Stimulated activated memory B cell treated with anti-CD40 and anti-IgM and Interleukin-4, amounts not matched to agents 10 μg/mL and 1 μg/mL and 100 μg/mL, for 72 hours (primary cell): Measurements from ENCODE around the gene SLC22A25.
"Not testable (repeated sequence)": the region's sequence is repeated elsewhere in the genome, so short reads cannot be mapped to it uniquely, and the experiment has no call there.

Experiments used
- ATAC-seq: fragments of 150-1000 bp; cut with Tn5 transposase; 2 replicates; pipeline ENCODE4 v1.10.0; 2021
- H3K27ac Mint-ChIP-seq: one replicate; pipeline ENCODE4 v1.8.0; 2022; ENCODE audit warnings: mild to moderate bottlenecking, mixed read lengths
- H3K27me3 Mint-ChIP-seq: one replicate; pipeline ENCODE4 v1.8.0; 2022; ENCODE audit warnings: mixed read lengths
- H3K36me3 Mint-ChIP-seq: one replicate; pipeline ENCODE4 v1.8.0; 2022; ENCODE audit warnings: mixed read lengths
- H3K4me1 Mint-ChIP-seq: one replicate; pipeline ENCODE4 v1.8.0; 2022; ENCODE audit warnings: mixed read lengths
- H3K4me3 Mint-ChIP-seq: one replicate; pipeline ENCODE4 v1.8.0; 2022; ENCODE audit warnings: mild to moderate bottlenecking, moderate library complexity, mixed read lengths
- H3K9me3 Mint-ChIP-seq: one replicate; pipeline ENCODE4 v1.8.0; 2022; ENCODE audit warnings: mixed read lengths

SLC22A25 gene

DNA sequence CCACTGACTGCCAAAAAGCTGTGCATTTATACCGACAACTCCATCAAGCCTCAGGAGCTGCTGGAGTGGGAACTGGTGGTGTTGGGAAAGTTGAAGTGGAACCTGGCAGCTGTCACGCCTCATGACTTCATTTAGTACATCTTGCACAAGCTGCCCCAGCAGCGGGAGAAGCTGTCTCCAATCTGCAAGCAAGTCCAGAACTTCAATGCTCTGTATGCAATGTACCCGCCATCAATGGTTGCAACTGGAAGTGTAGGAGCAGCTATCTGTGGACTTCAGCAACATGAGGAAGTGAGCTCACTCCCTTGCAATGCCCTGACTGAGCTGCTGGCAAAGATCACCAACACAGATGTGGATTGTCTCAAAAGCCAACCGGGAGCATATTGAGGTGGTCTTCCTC, at the start of gene SLC22A25:
TSS of gene SLC22A25 (minus strand) at position 67 of the 400 bp plus-strand sequence. CDS start 13,947 bp downstream, outside the sequence.
- no peak for ATAC-seq
- H3K4me1 Mint-ChIP-seq: no peaks in the 10 kb centered on the region
- H3K36me3 Mint-ChIP-seq: no peaks in the 10 kb centered on the region
- no peak within 1 kb of the TSS for H3K27ac Mint-ChIP-seq
- H3K4me3 Mint-ChIP-seq: no peak within 1 kb of the TSS
- no peaks in the 10 kb centered on the region for H3K9me3 Mint-ChIP-seq
- H3K27me3 Mint-ChIP-seq: peaks cover 32% of the 10 kb centered on the region

- H3K9me3 Mint-ChIP-seq: peaks cover 14% of the 10 kb centered on the region
- H3K36me3 Mint-ChIP-seq: no peaks in the 10 kb centered on the region
- no peak for ATAC-seq
- no peaks in the 10 kb centered on the region for H3K4me1 Mint-ChIP-seq
- H3K27ac Mint-ChIP-seq: no peak overlapping the region
- H3K27me3 Mint-ChIP-seq: peaks cover 20% of the 10 kb centered on the region
- no peak overlapping the region for H3K4me3 Mint-ChIP-seq
Measured at GRCh38 chr11:63290285-63290684, 46.9 kb upstream of the SLC22A25 start.

GRCh38 chr11:63289658-63290057, 46.3 kb upstream of the SLC22A25 start:
- Mint-ChIP-seq H3K27me3 (peaks cover 26% of the 10 kb centered on the region), H3K36me3 (no peaks in the 10 kb centered on the region), H3K9me3 (peaks cover 11% of the 10 kb centered on the region), H3K4me3 (no peak overlapping the region), H3K27ac (no peak overlapping the region), H3K4me1 (no peaks in the 10 kb centered on the region)
- no peak for ATAC-seq

GRCh38 chr11:63282579-63282978, 39.2 kb upstream of the SLC22A25 start:
- H3K36me3 Mint-ChIP-seq: no peaks in the 10 kb centered on the region
- ATAC-seq: no peak
- H3K4me3 Mint-ChIP-seq: no peak overlapping the region
- H3K27me3 Mint-ChIP-seq: peaks cover 67% of the 10 kb centered on the region
- H3K27ac Mint-ChIP-seq: no peak overlapping the region
- no peaks in the 10 kb centered on the region for H3K4me1 Mint-ChIP-seq
- H3K9me3 Mint-ChIP-seq: peaks cover 3% of the 10 kb centered on the region

DNA sequence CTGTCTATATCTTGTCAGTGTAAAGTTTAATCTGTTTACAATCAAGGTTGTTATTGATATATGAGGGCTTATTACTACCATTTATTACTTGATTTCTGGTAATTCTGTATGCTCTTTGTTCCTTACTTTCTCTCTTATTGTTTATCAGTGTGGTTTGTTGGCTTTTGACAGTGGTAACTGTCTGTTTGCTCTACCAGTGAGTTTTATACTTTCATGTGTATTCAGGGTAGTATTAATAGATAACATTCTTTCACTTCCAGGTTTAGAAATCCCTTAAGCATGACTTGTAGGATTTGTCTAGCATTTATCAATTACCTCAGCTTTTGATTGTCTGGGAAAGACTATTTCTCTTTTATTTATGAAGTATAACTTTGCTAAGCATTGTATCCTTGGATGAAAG, 37.5 kb upstream of the SLC22A25 start:
- no peaks in the 10 kb centered on the region for H3K4me1 Mint-ChIP-seq
- no peak for ATAC-seq
- peaks cover 55% of the 10 kb centered on the region for H3K27me3 Mint-ChIP-seq
- H3K4me3 Mint-ChIP-seq: no peak overlapping the region
- no peaks in the 10 kb centered on the region for H3K9me3 Mint-ChIP-seq
- H3K36me3 Mint-ChIP-seq: no peaks in the 10 kb centered on the region
- H3K27ac Mint-ChIP-seq: no peak overlapping the region

DNA sequence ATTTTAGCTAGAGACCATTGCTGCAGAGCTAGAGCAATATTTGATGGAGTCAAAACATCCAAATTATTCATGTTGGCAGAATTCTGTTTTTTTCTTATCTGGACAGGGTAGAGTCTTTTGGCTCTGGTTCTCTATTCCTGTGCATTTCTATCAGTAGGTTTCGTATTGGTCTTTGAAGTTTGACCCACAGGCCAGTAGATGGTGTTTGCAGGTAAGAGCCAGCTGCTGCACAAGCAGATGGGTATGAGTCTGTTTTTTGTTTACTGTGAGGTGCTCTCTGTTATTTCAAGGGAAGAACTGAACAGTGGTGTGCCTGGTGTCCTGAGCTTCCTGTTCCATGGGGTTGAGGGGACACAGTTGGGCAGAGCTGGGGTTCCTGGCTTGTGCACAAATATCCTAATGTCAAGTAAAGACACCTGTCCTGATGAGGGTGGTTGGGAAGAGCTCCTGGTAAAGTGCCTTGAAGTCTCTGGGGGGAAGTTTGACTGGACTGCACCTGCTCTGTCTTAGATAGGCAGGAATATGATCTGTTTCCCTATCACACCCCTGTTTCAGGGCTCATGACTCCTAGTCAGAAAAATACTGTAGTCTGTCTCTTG, 34.0 kb upstream of the SLC22A25 start:
- peaks cover 26% of the 10 kb centered on the region for H3K27me3 Mint-ChIP-seq
- H3K36me3 Mint-ChIP-seq: no peaks in the 10 kb centered on the region
- H3K27ac Mint-ChIP-seq: no peak overlapping the region
- no peaks in the 10 kb centered on the region for H3K4me1 Mint-ChIP-seq
- no peak overlapping the region for H3K4me3 Mint-ChIP-seq
- ATAC-seq: no peak
- no peaks in the 10 kb centered on the region for H3K9me3 Mint-ChIP-seq

- Mint-ChIP-seq H3K27ac (no peak overlapping the region), H3K27me3 (peaks cover 24% of the 10 kb centered on the region), H3K4me3 (no peak overlapping the region), H3K4me1 (no peaks in the 10 kb centered on the region), H3K9me3 (no peaks in the 10 kb centered on the region), H3K36me3 (no peaks in the 10 kb centered on the region)
- ATAC-seq: no peak
Measured at GRCh38 chr11:63274776-63275175, 31.4 kb upstream of the SLC22A25 start.

- Mint-ChIP-seq H3K4me3 (no peak overlapping the region), H3K27me3 (peaks cover 19% of the 10 kb centered on the region), H3K4me1 (no peaks in the 10 kb centered on the region), H3K9me3 (no peaks in the 10 kb centered on the region), H3K27ac (no peak overlapping the region), H3K36me3 (no peaks in the 10 kb centered on the region)
- ATAC-seq: no peak
Measured at GRCh38 chr11:63273685-63274084, 30.3 kb upstream of the SLC22A25 start.

DNA sequence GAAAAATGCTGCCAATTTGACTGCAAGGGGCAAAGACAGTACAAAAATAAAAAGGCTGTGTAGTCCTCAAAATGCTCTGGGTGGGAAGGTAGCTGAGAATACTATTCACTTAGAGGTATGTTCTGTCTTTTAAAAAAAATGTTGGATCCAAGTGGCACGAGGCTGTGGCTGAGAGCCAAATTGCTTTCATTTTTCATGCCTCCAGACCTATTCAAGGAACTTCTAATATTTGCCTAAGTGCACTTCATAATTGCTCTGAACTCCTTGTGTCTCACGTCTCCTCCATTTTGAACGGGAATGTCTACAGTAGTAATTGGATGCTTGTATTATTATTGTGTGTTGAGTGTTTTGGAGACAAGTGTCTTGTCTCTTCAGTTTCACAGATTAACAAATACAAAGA, 19.1 kb upstream of the SLC22A25 start:
- no peak overlapping the region for H3K4me3 Mint-ChIP-seq
- H3K27me3 Mint-ChIP-seq: peaks cover 55% of the 10 kb centered on the region
- no peaks in the 10 kb centered on the region for H3K4me1 Mint-ChIP-seq
- H3K36me3 Mint-ChIP-seq: no peaks in the 10 kb centered on the region
- no peak overlapping the region for H3K27ac Mint-ChIP-seq
- H3K9me3 Mint-ChIP-seq: no peaks in the 10 kb centered on the region
- no peak for ATAC-seq

GRCh38 chr11:63251312-63251711, 7.9 kb upstream of the SLC22A25 start:
- H3K27me3 Mint-ChIP-seq: peaks cover 13% of the 10 kb centered on the region
- no peaks in the 10 kb centered on the region for H3K36me3 Mint-ChIP-seq
- ATAC-seq: no peak
- H3K27ac Mint-ChIP-seq: no peak overlapping the region
- H3K9me3 Mint-ChIP-seq: no peaks in the 10 kb centered on the region
- no peak overlapping the region for H3K4me3 Mint-ChIP-seq
- H3K4me1 Mint-ChIP-seq: no peaks in the 10 kb centered on the region

DNA sequence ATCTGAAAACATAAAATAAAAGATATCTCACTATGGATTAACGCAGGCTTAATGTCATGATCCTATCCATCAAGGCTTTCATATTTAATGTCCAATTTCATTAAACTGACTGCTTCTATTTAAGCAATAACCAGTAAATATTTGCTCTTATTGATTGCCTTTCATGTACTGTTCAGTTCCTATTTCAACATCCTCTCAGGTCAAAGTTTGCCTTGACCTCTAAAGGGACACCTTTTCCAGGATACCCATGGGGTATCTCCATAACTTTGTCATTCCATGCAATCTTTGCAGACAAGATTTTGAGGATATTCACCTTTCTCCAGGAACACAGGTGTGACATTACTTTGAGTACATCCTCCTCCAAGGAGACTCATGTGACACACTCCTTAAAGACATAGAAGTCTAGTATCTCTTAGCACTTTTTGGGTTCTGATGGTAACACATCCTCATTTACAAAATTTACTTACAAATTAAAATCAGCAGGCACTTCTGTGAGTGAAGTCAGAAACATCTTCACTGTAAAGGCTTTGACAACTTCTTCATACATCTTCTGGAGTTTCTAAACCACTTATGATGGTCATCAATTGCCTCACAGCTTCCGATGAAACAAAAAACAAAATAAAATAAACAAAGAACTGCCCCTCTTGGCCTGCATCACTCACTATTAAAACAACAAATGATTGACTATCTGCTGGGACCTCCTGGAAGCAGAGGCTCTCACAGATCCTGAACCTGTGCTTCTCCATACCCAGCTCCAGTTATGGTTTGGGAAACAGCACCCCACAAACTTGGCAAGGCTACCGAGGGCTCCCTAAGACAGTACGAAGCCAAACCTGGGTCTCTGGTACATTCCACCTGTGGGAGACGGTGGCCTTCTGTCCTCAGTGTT, 7.0 kb upstream of the SLC22A25 start:
- Mint-ChIP-seq H3K27me3 (peaks cover 21% of the 10 kb centered on the region), H3K9me3 (no peaks in the 10 kb centered on the region), H3K4me1 (no peaks in the 10 kb centered on the region), H3K36me3 (no peaks in the 10 kb centered on the region), H3K27ac (no peak overlapping the region), H3K4me3 (no peak overlapping the region)
- ATAC-seq: no peak

DNA sequence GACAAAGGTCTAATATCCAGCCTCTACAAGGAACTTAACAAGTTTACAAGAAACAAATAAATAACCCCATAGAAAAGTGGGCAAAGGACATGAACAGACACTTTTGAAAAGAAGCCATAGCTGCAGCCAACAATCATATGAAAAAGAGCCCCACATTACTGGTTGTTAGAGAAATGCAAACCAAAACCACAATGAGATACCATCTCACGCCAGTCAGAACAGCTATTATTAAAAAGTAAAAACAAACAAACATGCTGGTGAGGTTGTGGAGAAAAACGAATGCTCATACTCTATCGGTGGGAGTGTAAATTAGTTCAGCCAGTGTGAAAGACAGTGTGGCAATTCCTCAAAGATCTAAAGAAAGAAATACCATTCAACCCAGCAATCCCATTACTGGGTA, 5.6 kb upstream of the SLC22A25 start:
- Mint-ChIP-seq H3K4me3 (no peak overlapping the region), H3K36me3 (no peaks in the 10 kb centered on the region), H3K9me3 (no peaks in the 10 kb centered on the region), H3K27ac (no peak overlapping the region), H3K4me1 (no peaks in the 10 kb centered on the region), H3K27me3 (peaks cover 27% of the 10 kb centered on the region)
- no peak for ATAC-seq

DNA sequence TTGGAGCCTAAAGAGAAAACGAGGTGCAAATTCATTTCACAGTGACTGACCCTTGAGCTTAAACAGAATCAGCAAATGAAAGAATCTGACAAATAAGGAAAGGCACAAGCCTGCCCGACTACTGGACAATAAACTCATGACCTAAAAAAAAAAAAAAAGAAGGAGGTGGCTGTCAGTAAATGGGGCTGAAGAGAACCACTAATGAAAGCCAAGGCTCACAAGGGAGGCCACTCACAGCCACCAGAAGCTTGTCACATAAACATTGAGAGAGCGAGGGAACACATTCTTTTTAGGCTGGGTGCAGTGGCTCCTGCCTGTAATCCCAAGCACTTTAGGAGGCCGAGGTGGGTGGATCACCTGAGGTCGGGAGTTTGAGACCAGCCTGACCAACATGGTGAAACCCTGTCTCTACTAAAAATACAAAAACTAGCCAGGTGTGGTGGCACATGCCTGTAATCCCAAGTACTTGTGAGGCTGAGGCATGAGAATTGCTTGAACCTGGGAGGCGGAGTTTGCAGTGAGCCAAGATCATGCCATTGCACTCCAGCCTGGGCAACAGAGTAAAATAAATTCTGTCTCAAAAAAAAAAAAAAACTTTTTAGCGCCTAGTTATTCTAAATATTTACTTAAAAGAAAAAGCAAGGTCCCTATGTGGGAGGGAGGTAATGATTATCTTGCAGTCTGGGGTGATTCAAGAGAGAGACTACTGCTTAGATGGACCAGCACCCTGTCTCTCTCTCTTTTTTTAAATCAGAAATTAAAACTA, 4.0 kb upstream of the SLC22A25 start:
- not testable (repeated sequence) for H3K4me3 Mint-ChIP-seq, H3K27ac Mint-ChIP-seq, ATAC-seq, H3K36me3 Mint-ChIP-seq, H3K9me3 Mint-ChIP-seq, H3K4me1 Mint-ChIP-seq
- H3K27me3 Mint-ChIP-seq: peaks cover 32% of the 10 kb centered on the region

DNA sequence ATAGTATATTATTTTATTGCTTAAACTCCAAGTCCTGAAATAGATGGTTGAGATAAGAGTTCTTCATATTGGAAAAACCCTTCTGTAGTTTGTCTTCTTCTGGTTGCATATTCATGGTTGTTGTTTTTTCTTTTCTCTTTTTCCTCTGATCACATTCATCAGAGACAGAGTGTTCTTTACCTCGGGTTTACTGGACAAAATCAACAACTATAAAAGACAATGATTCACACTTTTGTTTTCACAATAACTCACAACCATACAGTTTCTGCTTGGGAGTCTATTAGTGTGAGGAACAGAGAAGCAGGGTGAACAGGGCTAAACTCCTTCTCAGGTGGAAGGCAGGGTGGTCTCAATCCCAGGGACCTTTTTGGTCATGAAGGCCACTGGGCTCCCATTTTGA, 2.6 kb upstream of the SLC22A25 start:
- no peak overlapping the region for H3K27ac Mint-ChIP-seq
- no peak for ATAC-seq
- no peak overlapping the region for H3K4me3 Mint-ChIP-seq
- peaks cover 32% of the 10 kb centered on the region for H3K27me3 Mint-ChIP-seq
- H3K4me1 Mint-ChIP-seq: no peaks in the 10 kb centered on the region
- no peaks in the 10 kb centered on the region for H3K36me3 Mint-ChIP-seq
- H3K9me3 Mint-ChIP-seq: no peaks in the 10 kb centered on the region

DNA sequence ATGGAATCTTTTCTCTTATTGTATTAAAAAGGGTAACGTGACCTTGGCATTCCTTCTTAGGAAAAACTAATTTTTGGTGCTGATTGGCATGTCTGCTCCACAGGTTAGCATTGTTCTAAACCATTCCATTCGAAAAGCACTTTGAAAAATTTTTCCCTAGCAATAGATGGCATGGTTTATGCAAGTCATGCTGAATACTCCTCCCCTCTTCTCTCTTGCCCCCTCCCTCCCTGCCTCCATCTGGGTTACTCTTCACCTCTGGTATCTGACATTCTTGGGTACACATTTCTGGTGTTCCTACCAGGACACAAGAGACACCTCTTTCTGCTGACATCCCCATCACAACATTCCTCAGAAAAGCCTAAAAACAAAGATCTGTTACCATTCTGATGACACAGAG, 1.5 kb upstream of the SLC22A25 start:
- Mint-ChIP-seq H3K4me3 (no peak overlapping the region), H3K9me3 (no peaks in the 10 kb centered on the region), H3K27ac (no peak overlapping the region), H3K36me3 (no peaks in the 10 kb centered on the region), H3K27me3 (peaks cover 32% of the 10 kb centered on the region), H3K4me1 (no peaks in the 10 kb centered on the region)
- ATAC-seq: no peak
